GM12878 (cell line): ENCODE data around the gene VARS1. TPM values are rescaled to one million over a fixed set of nuclear protein-coding genes. Genes with fewer than 3 reads are reported as not detected.

Experiments used
- ATF3 ChIP-seq: IDR thresholded peaks from 2 replicates; pipeline ENCODE4 v1.6.1; 2011; ENCODE audit warnings: low read depth, mild to moderate bottlenecking, low read length, moderate library complexity, borderline replicate concordance; ENCODE audit errors: extremely low read depth
- CBFB ChIP-seq: IDR thresholded peaks from 2 replicates; pipeline ENCODE4 v1.6.1; 2016; ENCODE audit warnings: antibody characterized with exemption, low read depth
- CHD4 ChIP-seq: fragments of 200-600 bp; sonication (generic); IDR thresholded peaks from 2 replicates; pipeline ENCODE4 v1.6.1; 2016; ENCODE audit warnings: mild to moderate bottlenecking
- EP300 ChIP-seq, 2 experiments: fragments of 150-350 bp in 1 of 2; IDR thresholded peaks; 2 replicates each; pipeline ENCODE4 v1.6.1; 2011 to 2012; ENCODE audit warnings: low read depth in 2 of 2, low read length in 2 of 2, borderline replicate concordance in 1 of 2, improper control_type of control experiment in 1 of 2, inconsistent platforms in 1 of 2; ENCODE audit not compliant: control insufficient read depth in 1 of 2
- FOXK2 ChIP-seq: fragments of 450-650 bp; IDR thresholded peaks from 2 replicates; pipeline ENCODE4 v1.6.1; 2017; ENCODE audit warnings: mild to moderate bottlenecking, moderate library complexity
- PAX5 ChIP-seq: IDR thresholded peaks from 2 replicates; pipeline ENCODE4 v1.6.1; 2011; ENCODE audit warnings: low read depth, low read length, borderline replicate concordance
- PBX3 ChIP-seq: IDR thresholded peaks from 2 replicates; pipeline ENCODE4 v1.6.1; 2011; ENCODE audit warnings: mild to moderate bottlenecking, low read depth, low read length, moderate library complexity; ENCODE audit not compliant: insufficient replicate concordance
- PRDM15 ChIP-seq: fragments of 450-650 bp; formaldehyde crosslinking; IDR thresholded peaks from 2 replicates; pipeline ENCODE4 v1.4.0; 2020; ENCODE audit warnings: mild to moderate bottlenecking, moderate library complexity
- RB1 ChIP-seq: fragments of 450-650 bp; formaldehyde crosslinking; IDR thresholded peaks from 2 replicates; pipeline ENCODE4 v1.6.1; 2017; ENCODE audit warnings: mild to moderate bottlenecking, borderline replicate concordance
- RELB ChIP-seq: fragments of 450-650 bp; IDR thresholded peaks from 2 replicates; pipeline ENCODE4 v1.6.1; 2017; ENCODE audit warnings: low read depth, mild to moderate bottlenecking, moderate library complexity
- SP1 ChIP-seq: IDR thresholded peaks from one replicate; pipeline ENCODE4 v1.6.1; 2011; ENCODE audit warnings: low read depth, low read length
- SUZ12 ChIP-seq: fragments of 200-600 bp; sonication (generic); IDR thresholded peaks from one replicate; pipeline ENCODE4 v1.6.1; 2018; ENCODE audit warnings: antibody characterized with exemption, mild to moderate bottlenecking; ENCODE audit not compliant: unreplicated experiment
- ZBTB11 ChIP-seq: fragments of 450-650 bp; formaldehyde crosslinking; IDR thresholded peaks from 2 replicates; pipeline ENCODE4 v1.5.0; 2022; ENCODE audit warnings: mild to moderate bottlenecking, missing genetic modification characterization
- ZNF384 ChIP-seq: IDR thresholded peaks from 2 replicates; pipeline ENCODE4 v1.6.1; 2012; ENCODE audit warnings: low read depth, mild to moderate bottlenecking, low read length, improper control_type of control experiment, borderline replicate concordance
- polyA plus RNA-seq, 11 experiments: library from polyadenylated mRNA; depleted of rRNA in 4 of 11; unstranded in 6 of 11; stranded (reverse) in 5 of 11; fragments of >200 nt; fragmentation: Nextera tagmentation in 4 of 11; fragmentation: Illumina TruSeq in 1 of 11; extraction: Ambion mirVana in 4 of 11; extraction: Trizol in 1 of 11; gene quantifications; 1 replicate in 1 of 11; 2 replicates in 10 of 11; pipeline versions ENCODE4 v1.2.1 to v1.2.3, GENCODE V29; 2011 to 2016; ENCODE audit warnings: inconsistent platforms in 2 of 11, missing spikeins in 2 of 11, low read depth in 1 of 11
- total RNA-seq, 4 experiments: library from RNA; depleted of rRNA in 3 of 4; stranded (reverse); fragments of >200 nt in 3 of 4; fragmentation: Illumina TruSeq in 1 of 4; extraction: Trizol in 1 of 4; gene quantifications; 2 replicates each; pipeline versions ENCODE4 v1.2.1 to v1.2.3, GENCODE V29; 2013 to 2021

Gene VARS1
- total and polyA plus RNA-seq, 10 of the 15 experiments (the other 5 are each of a cell fraction or from before 2014, with no cell fraction given) = 1.2 to 243 (median 80.7) TPM

- TF ChIP-seq FOXK2 (peak; percentile 74; the same call in 1 of the 2 replicates), ZNF384 (no peak), EP300 (IDR thresholded peaks at IDR 0.05; ENCODE audit: borderline replicate concordance in 1 of 2, control insufficient read depth in 1 of 2, low read depth in 2 of 2, low read length in 2 of 2) (peak in 1 of 2 experiments; percentile 86; a peak in 2 of 4 replicates), CBFB (0 out of 2 replicates have a peak, but pooled peaks have one; percentile 46), ZBTB11 (0 out of 2 replicates have a peak, but pooled peaks have one; percentile 14), SP1 (peak; percentile 57), PBX3 (peak; percentile 92), SUZ12 (no peak), RELB (peak; percentile 63; the same call in 1 of the 2 replicates), PAX5 (0 out of 2 replicates have a peak, but pooled peaks have one; percentile 30), ATF3 (no peak), PRDM15 (CRISPR knock-in tag) (no peak), RB1 (0 out of 2 replicates have a peak, but pooled peaks have one; percentile 61), CHD4 (no peak)
Observed at GRCh38 chr6:31827286-31828079, 31.9 kb upstream of the VARS1 start, which contains the start of gene HSPA1B (continued).
